Stimulated activated CD8-positive, alpha-beta memory T cell treated with anti-CD3 and anti-CD28 coated beads, Interleukin-7, amount 100 ng/mL, for 1 hour (primary cell): ENCODE data around the gene PXDN.
"Not testable (repeated sequence)": the region's sequence is repeated elsewhere in the genome, so short reads cannot be mapped to it uniquely, and the experiment has no call there.

Experiments used
- DNase-seq, 2 donors: peaks; one replicate each; pipeline ENCODE4 v3.0.0-alpha.2; 2020; ENCODE audit warnings: low read depth in 2 of 2

Gene PXDN

DNA sequence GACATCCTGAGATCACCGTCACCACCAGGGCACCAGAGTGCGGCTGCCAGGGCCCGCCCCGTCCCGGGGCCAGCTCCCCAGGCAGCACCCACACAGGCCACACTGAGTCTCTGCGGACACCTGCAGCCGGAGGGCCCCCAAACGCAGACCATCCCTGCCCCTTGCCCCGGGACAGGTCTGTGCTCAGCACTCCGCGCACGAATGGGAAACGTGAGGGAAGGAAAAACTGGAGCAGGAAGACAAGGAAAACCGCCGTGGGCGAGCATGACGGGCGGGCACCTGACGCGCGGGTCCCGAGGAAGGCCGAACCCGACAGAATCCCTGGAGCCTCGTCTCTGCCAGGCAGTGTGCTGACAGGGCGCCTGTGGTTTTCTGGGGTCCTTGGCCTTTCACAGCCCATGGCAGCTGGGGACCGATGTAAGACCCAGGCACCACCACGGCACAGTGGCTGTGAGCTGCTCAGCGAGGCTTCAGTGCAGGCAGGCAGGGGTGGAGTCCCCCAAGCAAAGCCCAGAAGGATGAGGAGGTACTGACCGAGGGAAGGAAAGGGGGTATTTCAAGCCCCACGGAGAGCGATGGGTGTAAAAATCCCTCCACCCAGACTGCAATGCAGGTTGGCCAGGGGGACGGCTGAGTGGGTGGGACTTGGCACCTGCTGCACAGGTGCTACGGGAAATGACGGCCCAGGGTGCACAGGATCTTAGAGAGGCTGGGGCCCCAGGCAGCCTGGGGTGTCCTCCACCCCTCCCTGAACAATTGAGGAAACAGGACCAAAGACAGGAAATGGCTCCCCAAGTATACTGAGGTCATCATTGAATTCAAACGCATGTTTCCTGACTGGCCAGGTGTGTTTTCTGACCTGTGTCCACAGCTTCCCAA is 59.0 kb downstream of the PXDN start:
- DNase-seq, result no peak

- no peak for DNase-seq
Observed at GRCh38 chr2:1683297-1683696, 61.0 kb downstream of the PXDN start.

GRCh38 chr2:1682181-1682440 is 62.2 kb downstream of the PXDN start:
- no peak for DNase-seq

DNA sequence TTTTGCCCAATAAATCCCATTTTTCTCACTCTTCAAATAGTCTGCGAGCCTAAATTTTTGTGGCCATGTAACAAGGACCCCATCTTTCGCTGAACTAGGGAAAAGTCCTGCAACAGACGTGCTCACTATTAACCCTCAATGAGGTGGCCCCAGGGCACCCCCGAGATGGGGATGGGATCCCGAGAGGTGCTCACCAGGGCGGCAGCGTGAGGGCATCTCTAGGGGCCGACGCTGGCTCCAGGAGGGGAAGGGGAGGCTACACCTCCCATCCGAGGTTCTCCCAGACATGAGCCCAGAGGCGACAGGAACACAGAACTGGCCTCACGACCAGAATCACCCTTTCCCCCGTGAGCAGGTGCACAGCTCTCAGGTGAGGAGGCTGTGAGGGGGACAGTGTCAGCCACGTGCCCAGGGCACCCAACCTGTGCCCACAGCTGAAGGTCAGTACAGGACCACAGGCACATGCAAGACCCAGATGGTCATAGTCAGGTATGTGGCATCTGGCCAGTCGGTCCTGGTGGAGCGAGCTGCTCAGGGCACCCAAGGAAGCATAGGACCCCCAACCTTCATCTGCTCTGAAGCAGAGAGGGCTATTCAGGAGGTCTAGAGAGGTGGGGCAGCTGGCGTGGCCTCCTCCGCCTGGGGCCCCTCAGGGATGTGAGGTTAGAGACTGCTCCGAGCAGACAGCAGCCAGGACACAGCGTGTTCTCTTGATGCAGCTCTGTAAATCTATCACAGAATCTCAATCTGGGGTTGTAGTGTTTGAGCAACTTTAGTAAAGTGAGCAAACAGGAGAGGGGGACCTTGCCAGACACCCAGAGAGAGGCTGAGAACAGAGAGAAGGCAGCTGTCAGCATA is 62.8 kb downstream of the PXDN start:
- DNase-seq, result no peak

DNA sequence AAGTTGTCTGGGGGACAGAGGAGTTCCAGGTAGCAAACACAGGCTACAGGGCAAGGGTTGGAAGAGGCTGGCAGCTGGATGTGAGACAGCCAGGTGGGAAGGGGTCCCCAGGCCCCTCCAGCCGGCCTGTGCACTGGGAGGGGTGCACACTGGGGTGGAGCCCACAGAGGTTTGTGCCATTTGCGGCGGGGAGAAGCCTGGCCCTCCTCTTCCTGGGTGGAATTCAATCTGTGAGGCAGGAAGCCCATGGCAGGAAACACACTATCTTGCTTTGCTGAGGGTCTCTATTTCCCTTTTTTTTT is 63.3 kb downstream of the PXDN start:
- no peak for DNase-seq

GRCh38 chr2:1680222-1681016 is 63.9 kb downstream of the PXDN start:
- no peak for DNase-seq

DNA sequence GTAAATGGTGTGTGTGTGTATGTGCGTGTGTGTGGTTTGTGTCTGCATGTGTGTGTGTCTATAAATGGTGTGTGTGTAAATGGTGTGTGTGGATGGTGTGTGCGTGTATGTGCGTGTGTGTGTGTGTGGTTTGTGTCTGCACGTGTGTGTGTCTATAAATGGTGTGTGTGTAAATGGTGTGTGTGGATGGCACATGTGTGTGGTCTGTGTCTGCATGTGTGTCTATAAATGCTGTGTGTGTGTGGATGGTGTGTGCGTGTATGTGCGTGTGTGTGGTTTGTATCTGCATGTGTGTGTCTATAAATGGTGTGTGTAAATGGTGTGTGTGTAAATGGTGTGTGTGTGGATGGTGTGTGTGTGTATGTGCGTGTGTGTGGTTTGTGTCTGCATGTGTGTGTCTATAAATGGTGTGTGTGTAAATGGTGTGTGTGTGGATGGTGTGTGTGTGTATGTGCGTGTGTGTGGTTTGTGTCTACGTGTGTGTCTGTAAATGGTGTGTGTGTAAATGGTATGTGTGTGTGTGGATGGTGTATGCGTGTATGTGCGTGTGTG is 64.8 kb downstream of the PXDN start:
- not testable (repeated sequence) for DNase-seq

DNA sequence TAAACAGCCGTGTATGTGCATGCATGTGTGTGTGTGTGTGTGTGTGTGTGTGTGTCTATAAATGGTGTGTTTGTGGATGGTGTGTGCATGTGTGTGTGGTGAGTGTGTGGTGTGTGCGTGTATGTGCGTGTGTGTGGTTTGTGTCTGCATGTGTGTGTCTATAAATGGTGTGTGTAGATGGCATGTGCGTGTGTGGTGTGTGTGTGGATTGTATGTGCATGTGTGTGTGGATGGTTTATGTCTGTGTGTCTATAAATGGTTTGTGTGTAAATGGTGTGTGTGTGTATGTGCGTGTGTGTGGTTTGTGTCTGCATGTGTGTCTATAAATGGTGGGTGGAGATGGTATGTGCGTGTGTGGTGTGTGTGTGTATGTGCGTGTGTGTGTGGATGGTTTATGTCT is 65.2 kb downstream of the PXDN start:
- DNase-seq, result not testable (repeated sequence)

DNA sequence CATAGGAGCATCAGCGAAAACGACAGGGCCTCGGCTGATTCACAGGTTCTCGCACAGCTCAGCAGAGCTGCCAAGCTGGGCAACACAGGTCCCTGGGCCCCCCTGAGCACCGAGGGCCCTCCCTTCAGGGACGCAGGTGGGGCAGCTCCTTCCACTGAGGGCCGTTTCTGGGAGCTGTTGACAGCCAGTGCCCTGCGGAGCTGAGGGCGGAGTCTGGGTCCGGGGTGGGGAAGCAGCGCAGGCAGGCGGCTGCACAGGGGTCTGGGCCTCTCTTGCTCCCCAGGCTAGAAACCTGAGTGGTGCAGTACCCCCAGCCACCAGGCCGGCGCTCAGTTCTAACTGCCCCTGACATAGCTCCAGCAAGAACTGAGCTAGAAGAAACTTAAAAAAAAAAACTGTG is 65.7 kb downstream of the PXDN start:
- no peak for DNase-seq

- DNase-seq, result no peak
Observed at GRCh38 chr2:1677821-1678165, 66.5 kb downstream of the PXDN start.

DNA sequence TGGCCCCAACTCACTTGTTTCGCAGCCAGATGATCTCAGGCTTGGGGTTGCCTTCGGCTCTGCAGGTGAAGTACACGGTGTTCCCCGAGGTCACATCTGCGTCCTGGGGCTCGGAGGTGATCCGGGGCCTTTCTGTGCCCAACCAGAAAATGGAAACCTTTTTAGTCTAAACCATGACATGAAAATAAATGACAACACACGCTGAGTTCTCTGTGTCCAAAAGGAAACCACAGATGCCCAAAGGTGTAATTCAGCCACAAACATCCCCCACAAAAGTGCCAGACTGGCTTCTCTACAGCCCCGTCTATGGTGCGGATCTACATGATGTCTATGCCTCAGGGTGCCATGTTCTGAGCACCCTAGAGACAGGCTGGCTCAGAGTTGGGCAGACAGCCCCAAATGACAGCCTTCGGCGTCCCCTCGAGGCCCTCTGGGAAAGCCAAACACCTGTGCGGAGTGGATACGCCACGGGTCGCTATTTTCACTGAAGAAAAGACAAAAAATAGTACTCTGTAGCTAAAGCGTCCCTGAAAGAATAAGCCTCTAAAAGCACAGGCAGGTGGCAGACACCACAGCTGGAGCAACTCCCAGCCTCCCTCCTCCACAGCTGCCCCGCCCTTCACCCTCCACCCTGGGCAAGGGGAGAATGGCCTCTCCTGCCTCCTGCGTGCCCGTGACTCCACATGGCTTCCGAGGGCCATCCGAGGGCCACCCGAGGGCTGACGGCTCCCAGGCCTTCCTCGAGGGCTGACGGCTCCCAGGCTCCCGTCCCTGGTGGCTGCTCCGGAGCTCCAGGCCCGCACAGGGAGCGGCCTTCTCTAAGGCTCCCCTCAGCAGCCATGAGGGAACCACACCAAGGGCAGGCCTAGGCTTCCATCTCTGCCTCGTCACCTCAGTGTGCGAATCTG is 67.1 kb downstream of the PXDN start:
- no peak for DNase-seq

GRCh38 chr2:1676091-1676912 is 68.0 kb downstream of the PXDN start:
- DNase-seq, result no peak

DNA sequence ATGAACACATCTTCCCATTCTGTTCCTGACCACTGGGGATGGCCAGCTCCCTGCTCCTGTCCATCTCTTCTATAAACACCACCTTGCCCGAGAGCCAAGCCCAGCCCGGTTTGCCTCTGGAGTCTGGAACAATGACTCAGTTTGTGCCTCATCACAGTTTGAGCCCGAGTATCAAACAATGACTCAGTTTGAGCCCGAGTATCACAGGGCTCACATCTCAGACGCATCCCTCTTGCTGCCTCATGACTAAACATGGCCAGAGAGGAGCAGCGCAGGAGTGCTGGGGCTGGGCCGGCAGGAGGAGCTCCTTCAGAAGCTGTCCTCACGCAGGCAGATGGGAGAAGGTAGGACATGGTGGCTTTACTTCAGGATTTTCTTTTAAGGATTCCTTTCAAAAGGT is 68.7 kb downstream of the PXDN start:
- DNase-seq, result no peak

DNA sequence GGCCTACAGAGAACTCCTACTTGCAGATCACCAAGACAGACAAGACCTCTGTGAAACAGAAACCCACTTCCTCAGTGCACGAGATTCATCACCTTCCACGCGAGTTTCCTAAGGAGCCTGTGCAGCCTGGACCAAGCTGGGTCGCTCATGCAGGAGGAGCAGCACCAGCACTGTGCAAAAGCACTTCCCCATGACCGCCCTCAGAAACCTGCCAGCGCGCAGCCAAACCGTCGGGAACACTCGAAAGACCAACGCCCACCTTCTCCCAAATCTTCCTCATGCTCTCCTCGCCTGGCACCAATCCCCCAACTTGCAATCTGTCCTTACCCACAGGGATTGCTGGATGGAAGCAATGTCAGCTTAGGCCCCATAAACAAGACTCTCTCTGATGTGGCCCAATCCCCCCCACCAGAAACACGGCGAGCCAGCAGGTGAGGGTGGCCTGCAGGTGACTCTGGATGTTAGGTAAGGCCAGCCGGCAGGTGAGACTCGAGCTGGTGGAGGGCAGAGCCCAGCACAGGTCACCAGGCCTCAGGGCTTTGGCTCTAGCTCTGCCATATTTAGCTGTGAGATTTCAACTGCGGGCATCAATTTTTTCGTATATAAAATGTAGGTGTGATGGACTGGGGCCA is 69.4 kb downstream of the PXDN start:
- DNase-seq, result no peak

DNA sequence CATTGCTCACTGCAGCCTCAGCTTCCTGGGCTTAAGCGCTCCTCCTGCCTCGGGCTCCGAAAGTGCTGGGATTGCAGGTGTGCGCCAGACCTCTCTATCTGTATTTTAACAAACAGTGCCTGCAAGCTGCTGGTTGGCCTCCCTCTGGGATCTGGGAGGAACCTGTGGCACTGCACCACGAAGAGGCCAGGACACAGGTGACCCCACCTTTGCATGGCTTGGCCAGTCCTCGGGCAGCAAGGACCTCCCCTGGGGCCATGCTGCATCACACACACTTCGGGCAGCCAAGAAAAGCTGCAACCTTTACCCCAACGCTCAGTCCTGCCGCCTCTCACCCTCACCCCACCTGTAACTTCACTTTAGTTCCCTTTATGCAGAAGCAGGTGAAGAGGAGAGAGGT is 70.0 kb downstream of the PXDN start:
- DNase-seq, result no peak

- DNase-seq, result no peak
Observed at GRCh38 chr2:1673160-1673944, 71.0 kb downstream of the PXDN start.

GRCh38 chr2:1672738-1673137 is 71.6 kb downstream of the PXDN start:
- no peak for DNase-seq

DNA sequence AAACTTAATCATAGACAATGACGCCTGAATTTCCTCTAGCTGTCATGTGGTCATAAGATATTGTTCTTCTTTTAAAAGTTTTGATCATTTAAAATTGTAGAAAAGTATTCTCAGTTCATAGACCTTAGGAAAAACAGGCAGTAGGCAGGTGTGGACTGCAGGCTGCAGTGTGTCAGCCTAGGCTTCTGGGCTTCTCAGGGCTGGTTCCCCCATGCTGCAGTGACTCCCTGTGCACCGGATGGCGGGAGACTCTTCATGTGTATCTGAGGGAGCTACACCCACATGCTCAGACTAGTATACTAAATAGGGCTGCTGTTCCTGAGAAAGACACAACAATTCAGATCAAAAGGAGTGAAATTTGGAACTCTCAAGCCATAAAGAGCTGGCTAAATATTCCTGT is 72.4 kb downstream of the PXDN start:
- no peak for DNase-seq

GRCh38 chr2:1670636-1671035 is 73.7 kb downstream of the PXDN start:
- no peak for DNase-seq
